CD4-positive, alpha-beta T cell treated with Interleukin-12 subunit alpha and Interleukin-12 subunit beta, for 1 hour (primary cell): ENCODE results near the gene STARD8.

Source experiments
- DNase-seq: peaks from one replicate; pipeline ENCODE4 v3.0.0-alpha.2; 2020

STARD8 gene

GRCh38 chrX:68692651-68693050 is 45.2 kb downstream of the STARD8 start:
- no peak for DNase-seq

GRCh38 chrX:68693481-68694434 is 46.3 kb downstream of the STARD8 start:
- DNase-seq: peak; percentile 19

- no peak for DNase-seq
These were observed 47.2 kb downstream of the STARD8 start for GRCh38 chrX:68694435-68695205.

GRCh38 chrX:68695206-68695845 is 47.9 kb downstream of the STARD8 start:
- DNase-seq: no peak

GRCh38 chrX:68696267-68696990 is 49.0 kb downstream of the STARD8 start:
- DNase-seq: no peak

- DNase-seq: no peak
These were observed 49.6 kb downstream of the STARD8 start for GRCh38 chrX:68697036-68697435.

GRCh38 chrX:68697465-68698125 is 50.1 kb downstream of the STARD8 start:
- no peak for DNase-seq

GRCh38 chrX:68698942-68699341 is 51.5 kb downstream of the STARD8 start:
- no peak for DNase-seq

GRCh38 chrX:68699960-68700746 is 52.7 kb downstream of the STARD8 start:
- DNase-seq: no peak

- DNase-seq: no peak
These were observed 55.9 kb downstream of the STARD8 start for GRCh38 chrX:68703369-68703768.

- DNase-seq: no peak
These were observed 56.4 kb downstream of the STARD8 start for GRCh38 chrX:68703846-68704245.

- no peak for DNase-seq
These were observed 58.5 kb downstream of the STARD8 start for GRCh38 chrX:68705986-68706385.

GRCh38 chrX:68708503-68709290 is 61.2 kb downstream of the STARD8 start:
- no peak for DNase-seq

- DNase-seq: no peak
These were observed 63.6 kb downstream of the STARD8 start for GRCh38 chrX:68710870-68711576.

- no peak for DNase-seq
These were observed 64.4 kb downstream of the STARD8 start for GRCh38 chrX:68711845-68712244.

- DNase-seq: no peak
These were observed 67.4 kb downstream of the STARD8 start for GRCh38 chrX:68714856-68715255.

- no peak for DNase-seq
These were observed 69.7 kb downstream of the STARD8 start for GRCh38 chrX:68717196-68717595.

- no peak for DNase-seq
These were observed 70.4 kb downstream of the STARD8 start for GRCh38 chrX:68717663-68718442.

- DNase-seq: no peak
These were observed 71.0 kb downstream of the STARD8 start for GRCh38 chrX:68718443-68718820.
